ENCODE results near the gene TBC1D7. TPM values are rescaled to one million over a fixed set of nuclear protein-coding genes. Genes with fewer than 3 reads are reported as not detected.

TBC1D7 gene
- total RNA-seq, 1 donor from 2014 or later = 79.5 TPM

GRCh38 chr6:13300643-13301590, 27.4 kb downstream of the TBC1D7 start:
- intact Hi-C loops (cut with DNase I) = loop anchor here (5.0 kb wide), 1 partner anchor 344 kb away; no protein-coding TSS in a partner anchor
- TF ChIP-seq CTCF (IDR thresholded peaks at IDR 0.05) = no peak

GRCh38 chr6:13299918-13300317, 28.4 kb downstream of the TBC1D7 start:
- peaks cover 0 to 14% of the 10 kb centered on the region in 2 donors for H3K4me1 ChIP-seq
- no peak for DNase-seq (ENCODE audit: low spot score in 2 of 2)
- intact Hi-C loops (cut with DNase I) = loop anchor here (5.0 kb wide), 1 partner anchor 343 kb away; no protein-coding TSS in a partner anchor
- H3K27ac ChIP-seq = no peak overlapping the region
- H3K9me3 ChIP-seq = no peaks in the 10 kb centered on the region
- TF ChIP-seq CTCF (IDR thresholded peaks at IDR 0.05) = no peak
- H3K27me3 ChIP-seq = no peaks in the 10 kb centered on the region
- H3K4me3 ChIP-seq = no peak overlapping the region
- H3K36me3 ChIP-seq = peaks cover 0 to 2% of the 10 kb centered on the region in 2 donors

More at GRCh38 chr6:13300643-13301590, 27.4 kb downstream of the TBC1D7 start:
- Histone ChIP-seq H3K27me3 (no peaks in the 10 kb centered on the region), H3K27ac (no peak overlapping the region), H3K4me3 (no peak overlapping the region), H3K4me1 (peaks cover 0 to 14% of the 10 kb centered on the region in 2 donors), H3K9me3 (no peaks in the 10 kb centered on the region), H3K36me3 (peaks cover 3 to 4% of the 10 kb centered on the region in 2 donors)
- no peak for DNase-seq (ENCODE audit: low spot score in 2 of 2)

DNA sequence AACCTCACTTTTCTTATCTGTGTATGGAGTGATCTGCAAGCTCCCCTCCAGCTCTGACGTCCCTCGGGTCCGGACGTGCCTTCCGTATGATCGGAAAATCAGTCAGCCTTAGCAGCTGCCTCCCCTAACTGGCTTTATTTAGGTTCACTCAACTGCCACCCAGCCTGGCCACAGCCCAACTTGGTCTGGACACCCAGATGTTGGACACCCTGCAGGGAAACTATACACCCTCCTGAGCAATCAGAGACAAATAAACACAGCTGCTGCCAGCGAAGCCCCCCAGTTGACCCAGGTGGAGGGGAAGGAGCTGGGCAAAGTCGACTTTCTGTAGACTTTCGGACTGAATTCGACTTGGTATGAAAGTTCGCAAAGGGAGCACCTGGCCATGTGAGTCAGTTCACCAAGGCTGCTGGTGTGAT, 28.9 kb downstream of the TBC1D7 start:
- no peaks in the 10 kb centered on the region for H3K27me3 ChIP-seq
- no peaks in the 10 kb centered on the region for H3K9me3 ChIP-seq
- peaks cover 2% of the 10 kb centered on the region in 2 donors for H3K36me3 ChIP-seq
- intact Hi-C loops (cut with DNase I) = no loop called here
- no peak for DNase-seq (ENCODE audit: low spot score in 2 of 2)
- peaks cover 0 to 14% of the 10 kb centered on the region in 2 donors for H3K4me1 ChIP-seq
- H3K4me3 ChIP-seq = no peak overlapping the region
- no peak overlapping the region for H3K27ac ChIP-seq
- no peak for TF ChIP-seq CTCF (IDR thresholded peaks at IDR 0.05)

DNA sequence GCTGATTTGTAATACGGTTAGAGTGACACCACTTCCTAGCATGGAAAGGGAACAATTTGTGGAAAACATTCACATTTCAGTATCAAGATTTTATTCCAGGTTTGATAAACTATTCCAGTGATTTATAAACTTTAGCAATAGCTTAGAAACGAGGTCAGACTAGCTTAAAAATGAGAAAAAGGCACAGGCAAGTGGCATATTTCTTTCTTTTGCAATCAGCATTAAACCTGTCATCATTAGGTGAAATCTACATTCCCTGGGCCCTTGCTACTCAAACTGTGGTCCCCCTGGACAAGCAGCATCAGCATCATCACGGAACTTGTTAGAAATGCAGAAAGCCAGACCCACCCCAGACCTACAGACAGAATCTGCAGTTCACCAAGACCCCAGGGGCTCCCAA, 29.9 kb downstream of the TBC1D7 start:
- Histone ChIP-seq H3K36me3 (peaks cover 9 to 10% of the 10 kb centered on the region in 2 donors), H3K27ac (no peak overlapping the region), H3K4me3 (no peak overlapping the region), H3K9me3 (no peaks in the 10 kb centered on the region), H3K27me3 (no peaks in the 10 kb centered on the region), H3K4me1 (peaks cover 0 to 9% of the 10 kb centered on the region in 2 donors)
- intact Hi-C loops (cut with DNase I) = no loop called here
- no peak for DNase-seq (ENCODE audit: low spot score in 2 of 2)
- TF ChIP-seq CTCF (IDR thresholded peaks at IDR 0.05) = no peak

DNA sequence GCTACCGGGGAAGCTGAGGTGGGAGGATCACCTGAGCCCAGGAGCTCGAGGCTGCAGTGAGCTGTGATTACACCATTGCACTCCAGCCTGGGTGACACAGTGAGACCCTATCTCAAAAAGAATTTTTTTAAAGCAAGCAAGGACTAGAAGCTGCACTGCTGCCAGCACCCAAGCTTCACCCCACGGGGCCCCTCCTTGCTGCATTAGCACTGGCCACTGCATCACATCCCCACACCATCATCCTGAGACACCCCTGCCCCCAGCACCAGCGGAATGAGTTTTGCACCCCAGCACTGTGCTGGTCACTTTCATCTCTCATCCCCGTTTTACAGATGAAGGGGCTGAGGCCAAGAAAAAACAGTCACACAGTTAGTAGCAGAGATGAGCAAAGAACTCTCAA, 30.9 kb downstream of the TBC1D7 start:
- peaks cover 0 to 2% of the 10 kb centered on the region in 2 donors for H3K4me1 ChIP-seq
- intact Hi-C loops (cut with DNase I) = no loop called here
- no peak overlapping the region for H3K27ac ChIP-seq
- no peaks in the 10 kb centered on the region for H3K9me3 ChIP-seq
- H3K4me3 ChIP-seq = no peak overlapping the region
- DNase-seq (ENCODE audit: low spot score in 2 of 2) = no peak
- no peaks in the 10 kb centered on the region for H3K27me3 ChIP-seq
- peaks cover 15 to 16% of the 10 kb centered on the region in 2 donors for H3K36me3 ChIP-seq
- TF ChIP-seq CTCF (IDR thresholded peaks at IDR 0.05) = no peak
